ENCODE data around the gene CALHM5.

CALHM5 gene

DNA sequence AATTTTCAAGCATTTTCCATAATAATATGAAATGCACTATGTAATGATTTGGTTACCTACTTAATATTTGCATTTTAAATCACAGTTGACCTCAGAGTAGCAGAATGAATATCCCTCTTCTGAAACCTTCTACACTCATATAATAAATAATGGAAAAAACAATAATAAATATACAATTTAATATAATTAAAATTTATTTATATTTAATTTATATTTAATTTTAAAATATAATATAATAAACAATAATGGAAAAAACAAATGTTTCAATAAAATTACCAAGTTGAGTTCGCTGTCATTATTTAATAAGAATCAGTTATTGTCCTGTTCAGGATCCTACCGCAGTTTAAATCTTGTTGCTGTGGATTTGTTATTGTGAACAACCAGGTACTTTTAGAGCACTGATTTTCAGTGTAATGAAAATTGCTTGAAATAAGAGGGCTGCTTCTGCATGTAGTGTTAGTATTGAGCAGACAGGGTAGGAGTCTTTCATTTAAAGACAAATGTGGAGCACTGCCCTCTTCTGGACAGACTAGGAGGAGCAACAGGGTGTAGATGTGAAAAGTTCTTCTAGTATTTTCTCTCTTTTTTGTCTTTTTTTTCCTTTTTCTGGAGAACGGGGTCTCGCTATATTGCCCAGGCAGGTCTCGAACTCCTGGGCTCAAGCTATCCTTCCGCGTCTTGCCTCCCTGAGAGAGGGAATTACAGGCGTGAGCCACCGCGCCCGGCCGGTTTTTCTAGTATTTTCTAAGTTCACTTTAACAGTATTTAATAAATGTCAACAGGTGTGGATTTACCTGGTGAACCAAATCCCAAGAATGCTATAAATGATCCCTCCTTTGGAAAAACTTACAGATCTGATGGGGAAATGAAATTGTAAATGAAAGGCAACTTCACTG, 20.5 kb downstream of the CALHM5 start:
- TF ChIP-seq OSR1 (CRISPR knock-in tag; IDR thresholded peaks at IDR 0.05) (no peak), ZFP3 (CRISPR knock-in tag; IDR thresholded peaks at IDR 0.05) (0 out of 2 replicates have a peak, but pooled peaks have one; percentile 44)
- ATAC-seq = peak; percentile 85

DNA sequence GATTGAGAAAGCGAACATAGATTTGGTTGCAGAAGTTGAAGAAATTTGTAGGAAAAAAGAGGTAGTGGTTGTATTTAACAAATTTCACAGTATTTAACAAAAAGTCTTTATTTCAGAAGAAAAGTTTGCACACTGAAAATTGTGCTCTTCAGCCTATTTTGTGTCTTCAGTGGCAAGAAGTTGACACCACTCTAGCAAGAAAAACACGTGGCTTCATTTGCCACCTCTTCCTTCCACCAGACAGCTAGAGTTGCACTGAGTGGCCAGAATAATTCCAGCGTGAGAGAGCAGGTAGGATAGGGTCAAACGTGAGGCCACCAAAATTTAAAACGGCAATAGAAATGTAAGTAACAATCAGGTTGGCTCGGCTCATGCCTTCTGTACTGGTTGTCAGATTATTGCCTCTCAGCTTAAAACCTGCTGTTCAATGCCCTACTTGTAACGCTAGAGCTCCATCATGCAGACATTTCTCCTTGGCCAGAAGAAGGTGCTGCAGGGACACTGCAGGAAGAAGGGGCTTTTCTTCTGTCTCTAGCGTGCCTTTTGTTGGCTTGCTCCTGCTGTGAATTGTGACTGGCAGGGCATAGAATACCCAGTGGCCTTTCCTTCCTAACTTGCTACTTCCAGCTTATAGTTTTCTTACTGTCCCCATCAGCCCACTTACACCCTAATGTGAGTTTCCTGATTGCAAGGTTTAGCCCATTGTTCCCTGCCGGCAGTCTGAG, 22.0 kb downstream of the CALHM5 start:
- no peak for ATAC-seq
- TF ChIP-seq CSDC2 (CRISPR knock-in tag; IDR thresholded peaks at IDR 0.05) = no peak
- no peak for TF ChIP-seq SNAI2 (CRISPR knock-in tag; IDR thresholded peaks at IDR 0.05)
- TF ChIP-seq ZNF565 (CRISPR knock-in tag; conservative IDR thresholded peaks at IDR 0.05; ENCODE audit: low read depth) = no peak
- TF ChIP-seq, protein P1, sequence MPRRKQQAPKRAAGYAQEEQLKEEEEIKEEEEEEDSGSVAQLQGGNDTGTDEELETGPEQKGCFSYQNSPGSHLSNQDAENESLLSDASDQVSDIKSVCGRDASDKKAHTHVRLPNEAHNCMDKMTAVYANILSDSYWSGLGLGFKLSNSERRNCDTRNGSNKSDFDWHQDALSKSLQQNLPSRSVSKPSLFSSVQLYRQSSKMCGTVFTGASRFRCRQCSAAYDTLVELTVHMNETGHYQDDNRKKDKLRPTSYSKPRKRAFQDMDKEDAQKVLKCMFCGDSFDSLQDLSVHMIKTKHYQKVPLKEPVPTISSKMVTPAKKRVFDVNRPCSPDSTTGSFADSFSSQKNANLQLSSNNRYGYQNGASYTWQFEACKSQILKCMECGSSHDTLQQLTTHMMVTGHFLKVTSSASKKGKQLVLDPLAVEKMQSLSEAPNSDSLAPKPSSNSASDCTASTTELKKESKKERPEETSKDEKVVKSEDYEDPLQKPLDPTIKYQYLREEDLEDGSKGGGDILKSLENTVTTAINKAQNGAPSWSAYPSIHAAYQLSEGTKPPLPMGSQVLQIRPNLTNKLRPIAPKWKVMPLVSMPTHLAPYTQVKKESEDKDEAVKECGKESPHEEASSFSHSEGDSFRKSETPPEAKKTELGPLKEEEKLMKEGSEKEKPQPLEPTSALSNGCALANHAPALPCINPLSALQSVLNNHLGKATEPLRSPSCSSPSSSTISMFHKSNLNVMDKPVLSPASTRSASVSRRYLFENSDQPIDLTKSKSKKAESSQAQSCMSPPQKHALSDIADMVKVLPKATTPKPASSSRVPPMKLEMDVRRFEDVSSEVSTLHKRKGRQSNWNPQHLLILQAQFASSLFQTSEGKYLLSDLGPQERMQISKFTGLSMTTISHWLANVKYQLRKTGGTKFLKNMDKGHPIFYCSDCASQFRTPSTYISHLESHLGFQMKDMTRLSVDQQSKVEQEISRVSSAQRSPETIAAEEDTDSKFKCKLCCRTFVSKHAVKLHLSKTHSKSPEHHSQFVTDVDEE (CRISPR knock-in tag; IDR thresholded peaks at IDR 0.05) = no peak

DNA sequence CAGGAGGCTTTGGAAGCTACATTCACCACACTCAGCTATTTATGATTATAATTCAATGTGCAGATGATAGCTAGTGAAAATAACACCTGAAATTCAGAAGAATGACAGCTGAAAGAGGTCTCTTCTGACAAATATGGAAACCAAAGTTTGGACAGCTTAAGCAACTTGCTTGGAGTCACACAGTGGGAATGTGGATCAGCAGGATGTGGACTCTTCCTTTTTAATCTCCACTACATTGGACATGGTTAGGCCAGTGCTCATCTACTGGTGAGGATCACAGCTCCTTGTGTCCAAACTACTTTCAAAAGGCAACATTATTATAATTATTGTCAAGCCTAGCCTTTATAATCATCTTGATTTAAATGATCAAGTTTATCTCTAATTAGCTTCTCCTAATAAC, 23.7 kb downstream of the CALHM5 start:
- no peak for ATAC-seq
- TF ChIP-seq PPARA (CRISPR knock-in tag; IDR thresholded peaks at IDR 0.05; ENCODE audit: borderline replicate concordance) (no peak), ZC3H10 (CRISPR knock-in tag; IDR thresholded peaks at IDR 0.05) (no peak), SNAI2 (CRISPR knock-in tag; IDR thresholded peaks at IDR 0.05) (no peak)
- TF ChIP-seq, protein P1 (CRISPR knock-in tag; IDR thresholded peaks at IDR 0.05) = no peak

DNA sequence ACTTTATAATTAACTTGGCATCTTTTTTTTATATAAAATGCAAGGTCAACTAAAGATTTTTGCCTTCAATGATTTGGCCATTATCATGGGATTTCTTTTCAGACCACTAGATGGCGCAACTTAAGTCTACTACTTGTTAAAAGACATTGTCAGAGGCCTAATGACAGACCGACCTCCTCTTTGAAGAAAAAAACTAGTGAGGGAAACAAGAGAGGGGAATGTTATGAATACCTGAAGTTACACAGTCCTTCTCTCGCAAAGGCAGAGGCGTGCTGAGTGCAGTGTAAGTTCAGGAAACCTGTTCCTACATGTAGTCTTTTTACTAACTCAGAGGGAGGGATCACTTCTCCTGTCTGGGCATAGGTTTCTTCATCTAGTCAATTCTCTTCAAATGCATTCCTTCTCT, 24.8 kb downstream of the CALHM5 start:
- peak; percentile 84 for ATAC-seq
- TF ChIP-seq BACH2 (CRISPR knock-in tag; IDR thresholded peaks at IDR 0.05; ENCODE audit: borderline replicate concordance) (no peak), ZC3H10 (CRISPR knock-in tag; IDR thresholded peaks at IDR 0.05) (no peak), ISL1 (CRISPR knock-in tag; IDR thresholded peaks at IDR 0.05) (no peak), ZFP3 (CRISPR knock-in tag; IDR thresholded peaks at IDR 0.05) (no peak), PPARA (CRISPR knock-in tag; IDR thresholded peaks at IDR 0.05; ENCODE audit: borderline replicate concordance) (no peak), ZFP30 (CRISPR knock-in tag; IDR thresholded peaks at IDR 0.05) (no peak), GLIS3 (CRISPR knock-in tag; IDR thresholded peaks at IDR 0.05) (no peak), TOX (CRISPR knock-in tag; IDR thresholded peaks at IDR 0.05; ENCODE audit: borderline replicate concordance) (no peak), ZNF70 (CRISPR knock-in tag; IDR thresholded peaks at IDR 0.05) (no peak), ZNF8 (CRISPR knock-in tag; IDR thresholded peaks at IDR 0.05) (no peak), ESRRG (CRISPR knock-in tag; IDR thresholded peaks at IDR 0.05) (no peak)
- TF ChIP-seq, protein P2, sequence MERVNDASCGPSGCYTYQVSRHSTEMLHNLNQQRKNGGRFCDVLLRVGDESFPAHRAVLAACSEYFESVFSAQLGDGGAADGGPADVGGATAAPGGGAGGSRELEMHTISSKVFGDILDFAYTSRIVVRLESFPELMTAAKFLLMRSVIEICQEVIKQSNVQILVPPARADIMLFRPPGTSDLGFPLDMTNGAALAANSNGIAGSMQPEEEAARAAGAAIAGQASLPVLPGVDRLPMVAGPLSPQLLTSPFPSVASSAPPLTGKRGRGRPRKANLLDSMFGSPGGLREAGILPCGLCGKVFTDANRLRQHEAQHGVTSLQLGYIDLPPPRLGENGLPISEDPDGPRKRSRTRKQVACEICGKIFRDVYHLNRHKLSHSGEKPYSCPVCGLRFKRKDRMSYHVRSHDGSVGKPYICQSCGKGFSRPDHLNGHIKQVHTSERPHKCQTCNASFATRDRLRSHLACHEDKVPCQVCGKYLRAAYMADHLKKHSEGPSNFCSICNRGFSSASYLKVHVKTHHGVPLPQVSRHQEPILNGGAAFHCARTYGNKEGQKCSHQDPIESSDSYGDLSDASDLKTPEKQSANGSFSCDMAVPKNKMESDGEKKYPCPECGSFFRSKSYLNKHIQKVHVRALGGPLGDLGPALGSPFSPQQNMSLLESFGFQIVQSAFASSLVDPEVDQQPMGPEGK (CRISPR knock-in tag; IDR thresholded peaks at IDR 0.05; ENCODE audit: borderline replicate concordance) = no peak
- TF ChIP-seq, protein P3, sequence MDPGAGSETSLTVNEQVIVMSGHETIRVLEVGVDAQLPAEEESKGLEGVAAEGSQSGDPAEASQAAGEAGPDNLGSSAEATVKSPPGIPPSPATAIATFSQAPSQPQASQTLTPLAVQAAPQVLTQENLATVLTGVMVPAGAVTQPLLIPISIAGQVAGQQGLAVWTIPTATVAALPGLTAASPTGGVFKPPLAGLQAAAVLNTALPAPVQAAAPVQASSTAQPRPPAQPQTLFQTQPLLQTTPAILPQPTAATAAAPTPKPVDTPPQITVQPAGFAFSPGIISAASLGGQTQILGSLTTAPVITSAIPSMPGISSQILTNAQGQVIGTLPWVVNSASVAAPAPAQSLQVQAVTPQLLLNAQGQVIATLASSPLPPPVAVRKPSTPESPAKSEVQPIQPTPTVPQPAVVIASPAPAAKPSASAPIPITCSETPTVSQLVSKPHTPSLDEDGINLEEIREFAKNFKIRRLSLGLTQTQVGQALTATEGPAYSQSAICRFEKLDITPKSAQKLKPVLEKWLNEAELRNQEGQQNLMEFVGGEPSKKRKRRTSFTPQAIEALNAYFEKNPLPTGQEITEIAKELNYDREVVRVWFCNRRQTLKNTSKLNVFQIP (CRISPR knock-in tag; IDR thresholded peaks at IDR 0.05; ENCODE audit: borderline replicate concordance, low read depth) = no peak

Data from SK-N-SH treated with all-trans-retinoic acid at 6 μM for 48 hours (cell line).